Vagina (tissue), 2 donors: ENCODE data around the gene ROR1.

Source experiments
- POLR2A ChIP-seq, 2 donors: fragments of 450-650 bp; IDR thresholded peaks; one replicate each; pipeline ENCODE4 v1.6.1; 2017; ENCODE audit warnings: antibody characterized with exemption in 2 of 2, mild to moderate bottlenecking in 2 of 2, moderate library complexity in 2 of 2
- POLR2AphosphoS5 ChIP-seq, 2 donors: sonication (generic); formaldehyde crosslinking; IDR thresholded peaks; one replicate each; pipeline ENCODE4 v1.9.0; 2017; ENCODE audit warnings: antibody characterized with exemption in 2 of 2, mild to moderate bottlenecking in 2 of 2, low read depth in 1 of 2; ENCODE audit not compliant: insufficient read depth in 1 of 2
- TF ChIP-seq, protein P1 (sequence below), 3 experiments: fragments of 450-650 bp in 2 of 3; fragments of 200-600 bp in 1 of 3; sonication (generic) in 1 of 3; IDR thresholded peaks; one replicate each; pipeline ENCODE4 v1.5.1; 2017 to 2019; ENCODE audit warnings: antibody characterized with exemption in 3 of 3, mild to moderate bottlenecking in 2 of 3, moderate library complexity in 2 of 3

- TF ChIP-seq, protein P1, sequence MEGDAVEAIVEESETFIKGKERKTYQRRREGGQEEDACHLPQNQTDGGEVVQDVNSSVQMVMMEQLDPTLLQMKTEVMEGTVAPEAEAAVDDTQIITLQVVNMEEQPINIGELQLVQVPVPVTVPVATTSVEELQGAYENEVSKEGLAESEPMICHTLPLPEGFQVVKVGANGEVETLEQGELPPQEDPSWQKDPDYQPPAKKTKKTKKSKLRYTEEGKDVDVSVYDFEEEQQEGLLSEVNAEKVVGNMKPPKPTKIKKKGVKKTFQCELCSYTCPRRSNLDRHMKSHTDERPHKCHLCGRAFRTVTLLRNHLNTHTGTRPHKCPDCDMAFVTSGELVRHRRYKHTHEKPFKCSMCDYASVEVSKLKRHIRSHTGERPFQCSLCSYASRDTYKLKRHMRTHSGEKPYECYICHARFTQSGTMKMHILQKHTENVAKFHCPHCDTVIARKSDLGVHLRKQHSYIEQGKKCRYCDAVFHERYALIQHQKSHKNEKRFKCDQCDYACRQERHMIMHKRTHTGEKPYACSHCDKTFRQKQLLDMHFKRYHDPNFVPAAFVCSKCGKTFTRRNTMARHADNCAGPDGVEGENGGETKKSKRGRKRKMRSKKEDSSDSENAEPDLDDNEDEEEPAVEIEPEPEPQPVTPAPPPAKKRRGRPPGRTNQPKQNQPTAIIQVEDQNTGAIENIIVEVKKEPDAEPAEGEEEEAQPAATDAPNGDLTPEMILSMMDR (IDR thresholded peaks at IDR 0.05), result no peak
- TF ChIP-seq POLR2A (IDR thresholded peaks at IDR 0.05) (no peak), POLR2AphosphoS5 (IDR thresholded peaks at IDR 0.05; ENCODE audit: insufficient read depth in 1 of 2, low read depth in 1 of 2) (no peak)
Observed at GRCh38 chr1:63831409-63831808, 57.6 kb downstream of the ROR1 start.
